Fibroblast of lung (primary cell): ENCODE measurements around the gene FAM221B.

Experiments used
- CTCF ChIP-seq, 2 donors: IDR thresholded peaks in 1 of 2; conservative IDR thresholded peaks in 1 of 2; 1 replicate in 1 of 2; 2 replicates in 1 of 2; pipeline ENCODE4 v1.5.1; 2011 to 2012; ENCODE audit warnings: low read length in 2 of 2, control low read depth in 1 of 2, inconsistent platforms in 1 of 2, low read depth in 1 of 2, mild to moderate bottlenecking in 1 of 2
- EZH2 ChIP-seq: IDR thresholded peaks from 2 replicates; pipeline ENCODE4 v1.5.1; 2012; ENCODE audit warnings: low read length, control low read depth, mild to moderate bottlenecking; ENCODE audit errors: missing control alignments

- TF ChIP-seq CTCF (conservative IDR thresholded peaks at IDR 0.05 in 1 of 2, IDR thresholded peaks at IDR 0.05 in 1 of 2; ENCODE audit: low read depth in 1 of 2, low read length in 2 of 2): no peak
- TF ChIP-seq EZH2: no peak
These were observed 38.5 kb downstream of the FAM221B start for GRCh38 chr9:35790025-35790384.
